ENCODE data around the gene SLC35G2.

DNA sequence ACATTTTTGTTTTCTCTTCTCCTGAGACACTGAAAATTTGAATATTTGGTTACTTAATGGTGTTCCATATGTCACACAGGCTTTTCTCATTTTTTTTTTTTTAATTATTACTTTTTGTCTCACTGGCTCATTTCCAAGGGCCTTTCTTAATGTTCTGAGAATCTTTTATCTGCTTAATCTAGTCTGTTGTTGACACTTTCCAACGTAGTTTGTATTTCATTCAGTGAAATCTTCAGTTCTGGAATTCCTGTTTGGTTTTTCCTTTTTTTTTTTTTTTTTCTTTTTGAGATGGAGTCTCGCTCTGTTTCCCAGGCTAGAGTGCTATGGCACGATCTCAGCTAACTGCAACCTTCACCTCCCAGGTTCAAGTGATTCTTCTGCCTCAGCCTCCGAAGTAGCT lies 85.8 kb downstream of the SLC35G2 start:
- TF ChIP-seq, protein P1, sequence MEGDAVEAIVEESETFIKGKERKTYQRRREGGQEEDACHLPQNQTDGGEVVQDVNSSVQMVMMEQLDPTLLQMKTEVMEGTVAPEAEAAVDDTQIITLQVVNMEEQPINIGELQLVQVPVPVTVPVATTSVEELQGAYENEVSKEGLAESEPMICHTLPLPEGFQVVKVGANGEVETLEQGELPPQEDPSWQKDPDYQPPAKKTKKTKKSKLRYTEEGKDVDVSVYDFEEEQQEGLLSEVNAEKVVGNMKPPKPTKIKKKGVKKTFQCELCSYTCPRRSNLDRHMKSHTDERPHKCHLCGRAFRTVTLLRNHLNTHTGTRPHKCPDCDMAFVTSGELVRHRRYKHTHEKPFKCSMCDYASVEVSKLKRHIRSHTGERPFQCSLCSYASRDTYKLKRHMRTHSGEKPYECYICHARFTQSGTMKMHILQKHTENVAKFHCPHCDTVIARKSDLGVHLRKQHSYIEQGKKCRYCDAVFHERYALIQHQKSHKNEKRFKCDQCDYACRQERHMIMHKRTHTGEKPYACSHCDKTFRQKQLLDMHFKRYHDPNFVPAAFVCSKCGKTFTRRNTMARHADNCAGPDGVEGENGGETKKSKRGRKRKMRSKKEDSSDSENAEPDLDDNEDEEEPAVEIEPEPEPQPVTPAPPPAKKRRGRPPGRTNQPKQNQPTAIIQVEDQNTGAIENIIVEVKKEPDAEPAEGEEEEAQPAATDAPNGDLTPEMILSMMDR (conservative IDR thresholded peaks at IDR 0.05; ENCODE audit: low read depth, low read length): no peak
- TF ChIP-seq RFX5 (IDR thresholded peaks at IDR 0.05; ENCODE audit: low read depth, low read length) (no peak), RAD21 (IDR thresholded peaks at IDR 0.05; ENCODE audit: low read length) (no peak), POLR2A (IDR thresholded peaks at IDR 0.05; ENCODE audit: low read depth, low read length) (no peak), BHLHE40 (IDR thresholded peaks at IDR 0.05; ENCODE audit: low read depth, low read length) (no peak), SMC3 (IDR thresholded peaks at IDR 0.05; ENCODE audit: low read depth, low read length) (no peak), MAZ (IDR thresholded peaks at IDR 0.05; ENCODE audit: borderline replicate concordance, low read depth, low read length) (no peak), MAFK (IDR thresholded peaks at IDR 0.05; ENCODE audit: low read depth, low read length) (no peak), RCOR1 (IDR thresholded peaks at IDR 0.05; ENCODE audit: insufficient replicate concordance, low read length) (no peak)
- TF ChIP-seq, protein P2, sequence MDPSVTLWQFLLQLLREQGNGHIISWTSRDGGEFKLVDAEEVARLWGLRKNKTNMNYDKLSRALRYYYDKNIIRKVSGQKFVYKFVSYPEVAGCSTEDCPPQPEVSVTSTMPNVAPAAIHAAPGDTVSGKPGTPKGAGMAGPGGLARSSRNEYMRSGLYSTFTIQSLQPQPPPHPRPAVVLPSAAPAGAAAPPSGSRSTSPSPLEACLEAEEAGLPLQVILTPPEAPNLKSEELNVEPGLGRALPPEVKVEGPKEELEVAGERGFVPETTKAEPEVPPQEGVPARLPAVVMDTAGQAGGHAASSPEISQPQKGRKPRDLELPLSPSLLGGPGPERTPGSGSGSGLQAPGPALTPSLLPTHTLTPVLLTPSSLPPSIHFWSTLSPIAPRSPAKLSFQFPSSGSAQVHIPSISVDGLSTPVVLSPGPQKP (IDR thresholded peaks at IDR 0.05; ENCODE audit: borderline replicate concordance, low read depth, low read length): no peak
- TF ChIP-seq, protein P3, sequence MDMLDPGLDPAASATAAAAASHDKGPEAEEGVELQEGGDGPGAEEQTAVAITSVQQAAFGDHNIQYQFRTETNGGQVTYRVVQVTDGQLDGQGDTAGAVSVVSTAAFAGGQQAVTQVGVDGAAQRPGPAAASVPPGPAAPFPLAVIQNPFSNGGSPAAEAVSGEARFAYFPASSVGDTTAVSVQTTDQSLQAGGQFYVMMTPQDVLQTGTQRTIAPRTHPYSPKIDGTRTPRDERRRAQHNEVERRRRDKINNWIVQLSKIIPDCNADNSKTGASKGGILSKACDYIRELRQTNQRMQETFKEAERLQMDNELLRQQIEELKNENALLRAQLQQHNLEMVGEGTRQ (IDR thresholded peaks at IDR 0.05; ENCODE audit: low read depth, low read length): no peak

All from IMR-90 (cell line).